HepG2 (cell line): Measurements from ENCODE around the gene NKD2. TPM values are rescaled to one million over a fixed set of nuclear protein-coding genes. Genes with fewer than 3 reads are reported as not detected.

Experiments
- BCL6 ChIP-seq: IDR thresholded peaks from 2 replicates; pipeline ENCODE4 v1.6.1; 2016; ENCODE audit warnings: missing genetic modification reagents, missing compliant biosample characterization
- CEBPZ ChIP-seq: IDR thresholded peaks from 2 replicates; pipeline ENCODE4 v1.6.1; 2012; ENCODE audit warnings: low read length, improper control_type of control experiment
- CREB1 ChIP-seq, 2 experiments: fragments of 450-650 bp in 1 of 2; IDR thresholded peaks; 2 replicates each; pipeline ENCODE4 v1.6.1; 2016 to 2017; ENCODE audit warnings: control low read depth in 1 of 2, mild to moderate bottlenecking in 1 of 2, missing compliant biosample characterization in 1 of 2, missing genetic modification characterization in 1 of 2
- EEA1 ChIP-seq: sonication (generic); formaldehyde crosslinking; IDR thresholded peaks from 2 replicates; pipeline ENCODE4 v1.5.1; 2020; ENCODE audit warnings: mild to moderate bottlenecking, missing genetic modification reagents, borderline replicate concordance
- ESRRA ChIP-seq: sonication (generic); formaldehyde crosslinking; IDR thresholded peaks from 2 replicates; pipeline ENCODE4 v1.5.1; 2020; ENCODE audit warnings: mild to moderate bottlenecking, low read depth, missing genetic modification reagents
- FOXA3 ChIP-seq: IDR thresholded peaks from 2 replicates; pipeline ENCODE4 v1.6.1; 2016; ENCODE audit warnings: missing genetic modification reagents, missing compliant biosample characterization
- HHEX ChIP-seq: IDR thresholded peaks from 2 replicates; pipeline ENCODE4 v1.6.1; 2016; ENCODE audit warnings: control low read depth
- KAT2B ChIP-seq: fragments of 150-350 bp; IDR thresholded peaks from 2 replicates; pipeline ENCODE4 v1.6.1; 2014; ENCODE audit warnings: low read depth, low read length, borderline replicate concordance
- MIER3 ChIP-seq: IDR thresholded peaks from 2 replicates; pipeline ENCODE4 v1.6.1; 2016; ENCODE audit warnings: missing compliant biosample characterization, borderline replicate concordance
- SMC3 ChIP-seq: IDR thresholded peaks from 2 replicates; pipeline ENCODE4 v1.6.1; 2011; ENCODE audit warnings: low read length, improper control_type of control experiment
- SYNCRIP ChIP-seq: fragments of 200-400 bp; formaldehyde crosslinking; IDR thresholded peaks from 2 replicates; pipeline ENCODE4 v1.6.1; 2018; ENCODE audit warnings: mild to moderate bottlenecking, low read depth, low read length; ENCODE audit not compliant: insufficient read depth
- ZBTB44 ChIP-seq: sonication (generic); formaldehyde crosslinking; IDR thresholded peaks from 2 replicates; pipeline ENCODE4 v1.4.0; 2020; ENCODE audit warnings: missing genetic modification reagents
- ZFX ChIP-seq: sonication (generic); formaldehyde crosslinking; IDR thresholded peaks from 2 replicates; pipeline ENCODE4 v1.4.0; 2020; ENCODE audit warnings: mild to moderate bottlenecking, low read depth, missing genetic modification reagents, moderate library complexity
- ZNF225 ChIP-seq: sonication (generic); formaldehyde crosslinking; IDR thresholded peaks from 2 replicates; pipeline ENCODE4 v1.4.0; 2020; ENCODE audit warnings: mild to moderate bottlenecking, missing genetic modification reagents
- ZNF350 ChIP-seq: sonication (generic); formaldehyde crosslinking; IDR thresholded peaks from 2 replicates; pipeline ENCODE4 v1.4.0; 2020; ENCODE audit warnings: mild to moderate bottlenecking, low read depth, missing genetic modification reagents, borderline replicate concordance
- ZNF770 ChIP-seq: sonication (generic); formaldehyde crosslinking; IDR thresholded peaks from 2 replicates; pipeline ENCODE4 v1.5.0; 2020; ENCODE audit warnings: mild to moderate bottlenecking, missing genetic modification reagents
- polyA plus RNA-seq, 8 experiments: library from polyadenylated mRNA; depleted of rRNA in 3 of 8; stranded (reverse) in 7 of 8; unstranded in 1 of 8; fragments of >200 nt; fragmentation: Illumina TruSeq in 4 of 8; extraction: Trizol in 4 of 8; gene quantifications; 2 replicates each; pipeline versions ENCODE4 v1.2.1 to v1.2.3, GENCODE V29; 2011 to 2016; ENCODE audit warnings: low read depth in 4 of 8, missing spikeins in 1 of 8, mixed read lengths in 1 of 8; ENCODE audit not compliant: insufficient read depth in 1 of 8
- total RNA-seq, 5 experiments: library from RNA; depleted of rRNA; stranded (reverse); fragments of >200 nt; fragmentation: Illumina TruSeq; extraction: Trizol; gene quantifications; 2 replicates each; pipeline ENCODE4 v1.2.3, GENCODE V29; 2016; ENCODE audit warnings: low read depth in 1 of 5
- TF ChIP-seq, protein P1 (sequence below): IDR thresholded peaks from 2 replicates; pipeline ENCODE4 v1.6.1; 2016; ENCODE audit warnings: control low read depth
- TF ChIP-seq, protein P2 (sequence below): sonication (generic); formaldehyde crosslinking; IDR thresholded peaks from 2 replicates; pipeline ENCODE4 v1.5.0; 2020; ENCODE audit warnings: missing genetic modification reagents, mild to moderate bottlenecking, borderline replicate concordance
- TF ChIP-seq, protein P3 (sequence below): sonication (generic); formaldehyde crosslinking; IDR thresholded peaks from 2 replicates; pipeline ENCODE4 v1.4.0; 2020; ENCODE audit warnings: mild to moderate bottlenecking, low read depth, missing genetic modification reagents

The NKD2 gene
- total and polyA plus RNA-seq, 2 of the 13 experiments (the other 11 are each of a cell fraction or from before 2014, with no cell fraction given) = 0.53 to 0.82 TPM

DNA sequence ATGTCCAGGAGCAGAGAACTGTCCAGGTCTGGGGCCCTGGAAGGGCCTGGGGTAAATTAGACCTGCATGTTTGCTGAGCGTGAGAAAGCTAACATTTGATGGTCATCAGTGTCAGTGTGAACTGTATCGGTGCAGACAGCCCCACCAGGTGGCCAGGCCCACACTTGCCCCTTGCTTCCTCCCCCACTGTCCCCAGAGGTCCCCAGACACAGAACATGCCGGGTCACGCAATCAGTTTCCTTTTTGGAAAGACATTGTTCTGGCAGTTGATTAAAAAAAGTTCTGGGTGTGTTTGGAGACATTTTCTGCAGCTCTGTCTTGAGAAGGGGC, 1.5 kb downstream of the NKD2 start (continued):
- TF ChIP-seq ZBTB44 (CRISPR knock-in tag) = no peak
- no peak for TF ChIP-seq EEA1 (CRISPR knock-in tag)
- 0 out of 2 replicates have a peak, but pooled peaks have one; percentile 12 for TF ChIP-seq ESRRA
- no peak for TF ChIP-seq ZNF225 (CRISPR knock-in tag)
- peak; percentile 64 for TF ChIP-seq SMC3
- TF ChIP-seq ZFX (CRISPR knock-in tag) = peak; percentile 64; the same call in 1 of the 2 replicates
- 0 out of 2 replicates have a peak, but pooled peaks have one; percentile 15 for TF ChIP-seq BCL6
- TF ChIP-seq CEBPZ = no peak
- TF ChIP-seq ZNF350 (CRISPR knock-in tag) = no peak
- TF ChIP-seq SYNCRIP = no peak
- no peak for TF ChIP-seq HHEX (CRISPR knock-in tag)
- TF ChIP-seq FOXA3 (CRISPR knock-in tag) = peak; percentile 33; the same call in 1 of the 2 replicates
- TF ChIP-seq, protein P1, sequence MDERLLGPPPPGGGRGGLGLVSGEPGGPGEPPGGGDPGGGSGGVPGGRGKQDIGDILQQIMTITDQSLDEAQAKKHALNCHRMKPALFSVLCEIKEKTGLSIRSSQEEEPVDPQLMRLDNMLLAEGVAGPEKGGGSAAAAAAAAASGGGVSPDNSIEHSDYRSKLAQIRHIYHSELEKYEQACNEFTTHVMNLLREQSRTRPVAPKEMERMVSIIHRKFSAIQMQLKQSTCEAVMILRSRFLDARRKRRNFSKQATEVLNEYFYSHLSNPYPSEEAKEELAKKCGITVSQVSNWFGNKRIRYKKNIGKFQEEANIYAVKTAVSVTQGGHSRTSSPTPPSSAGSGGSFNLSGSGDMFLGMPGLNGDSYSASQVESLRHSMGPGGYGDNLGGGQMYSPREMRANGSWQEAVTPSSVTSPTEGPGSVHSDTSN (CRISPR knock-in tag) = no peak
- TF ChIP-seq, protein P2, sequence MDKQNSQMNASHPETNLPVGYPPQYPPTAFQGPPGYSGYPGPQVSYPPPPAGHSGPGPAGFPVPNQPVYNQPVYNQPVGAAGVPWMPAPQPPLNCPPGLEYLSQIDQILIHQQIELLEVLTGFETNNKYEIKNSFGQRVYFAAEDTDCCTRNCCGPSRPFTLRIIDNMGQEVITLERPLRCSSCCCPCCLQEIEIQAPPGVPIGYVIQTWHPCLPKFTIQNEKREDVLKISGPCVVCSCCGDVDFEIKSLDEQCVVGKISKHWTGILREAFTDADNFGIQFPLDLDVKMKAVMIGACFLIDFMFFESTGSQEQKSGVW = no peak
- no peak for TF ChIP-seq ZNF770 (CRISPR knock-in tag)
- TF ChIP-seq, protein P3, sequence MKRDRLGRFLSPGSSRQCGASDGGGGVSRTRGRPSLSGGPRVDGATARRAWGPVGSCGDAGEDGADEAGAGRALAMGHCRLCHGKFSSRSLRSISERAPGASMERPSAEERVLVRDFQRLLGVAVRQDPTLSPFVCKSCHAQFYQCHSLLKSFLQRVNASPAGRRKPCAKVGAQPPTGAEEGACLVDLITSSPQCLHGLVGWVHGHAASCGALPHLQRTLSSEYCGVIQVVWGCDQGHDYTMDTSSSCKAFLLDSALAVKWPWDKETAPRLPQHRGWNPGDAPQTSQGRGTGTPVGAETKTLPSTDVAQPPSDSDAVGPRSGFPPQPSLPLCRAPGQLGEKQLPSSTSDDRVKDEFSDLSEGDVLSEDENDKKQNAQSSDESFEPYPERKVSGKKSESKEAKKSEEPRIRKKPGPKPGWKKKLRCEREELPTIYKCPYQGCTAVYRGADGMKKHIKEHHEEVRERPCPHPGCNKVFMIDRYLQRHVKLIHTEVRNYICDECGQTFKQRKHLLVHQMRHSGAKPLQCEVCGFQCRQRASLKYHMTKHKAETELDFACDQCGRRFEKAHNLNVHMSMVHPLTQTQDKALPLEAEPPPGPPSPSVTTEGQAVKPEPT (CRISPR knock-in tag) = no peak
- no peak for TF ChIP-seq MIER3 (CRISPR knock-in tag)
- no peak for TF ChIP-seq KAT2B
- no peak for TF ChIP-seq CREB1 (IDR thresholded peaks at IDR 0.05)
- TF ChIP-seq CREB1 (CRISPR knock-in tag; IDR thresholded peaks at IDR 0.05) = no peak
